H1 (cell line): ENCODE data around the gene BRCA1. TPM values are rescaled to one million over a fixed set of nuclear protein-coding genes. Genes with fewer than 3 reads are reported as not detected.
"Not testable (repeated sequence)": the region's sequence is repeated elsewhere in the genome, so short reads cannot be mapped to it uniquely, and the experiment has no call there.

Experiments used
- CTCF ChIA-PET: fragments of 300-600 bp; sonication (Branson Sonifier 250); formaldehyde crosslinking; loops from one replicate; lab custom pipeline; 2021; ENCODE audit not compliant: partially characterized antibody; lab: Charles Lee
- POLR2A ChIA-PET: fragments of 300-600 bp; sonication (Branson Sonifier 250); formaldehyde crosslinking; loops from one replicate; lab custom pipeline; 2021; ENCODE audit warnings: inconsistent platforms; ENCODE audit not compliant: partially characterized antibody; lab: Charles Lee
- DNase-seq, 2 experiments: peaks; one replicate each; pipeline versions ENCODE4 v3.0.0 to v3.0.0-alpha.2; 2010 to 2022; ENCODE audit warnings: low spot score in 2 of 2, low read depth in 1 of 2, mixed read lengths in 1 of 2
- FAIRE-seq: peaks from 2 replicates; lab custom pipeline; 2011; peaks lifted over from hg19 to GRCh38; lab: Jason Lieb, UNC
- H2AFZ ChIP-seq: 2 replicates; pipeline ENCODE4 v1.8.1; 2012; ENCODE audit warnings: low read length, inconsistent platforms
- H2AK5ac ChIP-seq: 2 replicates; pipeline ENCODE4 v1.6.1; 2013; ENCODE audit warnings: low read depth, low read length
- H2BK120ac ChIP-seq: replicated peaks from 2 replicates; pipeline ENCODE3; 2013; ENCODE audit warnings: low read depth, low read length, inconsistent platforms
- H2BK12ac ChIP-seq: 2 replicates; pipeline ENCODE4 v1.6.1; 2013; ENCODE audit warnings: low read depth, low read length
- H2BK15ac ChIP-seq: 2 replicates; pipeline ENCODE4 v1.6.1; 2013; ENCODE audit warnings: low read length
- H2BK20ac ChIP-seq: 2 replicates; pipeline ENCODE4 v1.6.1; 2013; ENCODE audit warnings: low read length
- H2BK5ac ChIP-seq: 2 replicates; pipeline ENCODE4 v1.6.1; 2013; ENCODE audit warnings: low read depth, low read length
- H3K14ac ChIP-seq: 2 replicates; pipeline ENCODE4 v1.6.1; 2013; ENCODE audit warnings: inconsistent platforms; ENCODE audit not compliant: insufficient read length
- H3K18ac ChIP-seq: 2 replicates; pipeline ENCODE4 v1.6.1; 2013; ENCODE audit warnings: low read length; ENCODE audit errors: extremely low read depth
- H3K23ac ChIP-seq: 2 replicates; pipeline ENCODE4 v1.6.1; 2013; ENCODE audit warnings: inconsistent platforms; ENCODE audit not compliant: insufficient read length
- H3K23me2 ChIP-seq: 2 replicates; pipeline ENCODE4 v1.6.1; 2013; ENCODE audit warnings: low read depth, low read length
- H3K27ac ChIP-seq: 2 replicates; pipeline ENCODE4 v1.6.1; 2011; ENCODE audit warnings: low read depth, low read length, inconsistent platforms
- H3K27me3 ChIP-seq, 4 experiments: replicated peaks in 1 of 4; 1 replicate in 1 of 4; 2 replicates in 3 of 4; pipeline versions ENCODE4 v1.6.1 to v1.8.1; 2011 to 2013; ENCODE audit warnings: low read length in 3 of 4, mild to moderate bottlenecking in 3 of 4, inconsistent platforms in 2 of 4, mixed read lengths in 2 of 4, moderate library complexity in 1 of 4; ENCODE audit not compliant: control insufficient read depth in 3 of 4, insufficient read depth in 3 of 4; ENCODE audit errors: extremely low read depth in 1 of 4
- H3K36me3 ChIP-seq, 4 experiments: 2 replicates each; pipeline versions ENCODE4 v1.6.1 to v1.8.1; 2011 to 2013; ENCODE audit warnings: mild to moderate bottlenecking in 4 of 4, low read length in 3 of 4, moderate library complexity in 2 of 4, control low read depth in 1 of 4, inconsistent platforms in 1 of 4; ENCODE audit not compliant: insufficient read depth in 4 of 4, control insufficient read depth in 2 of 4
- H3K4ac ChIP-seq: replicated peaks from 2 replicates; pipeline ENCODE3; 2013; ENCODE audit warnings: low read length, low read depth, mixed read lengths, inconsistent platforms; ENCODE audit not compliant: insufficient read length
- H3K4me1 ChIP-seq, 4 experiments: replicated peaks in 1 of 4; 1 replicate in 1 of 4; 2 replicates in 3 of 4; pipeline versions ENCODE4 v1.6.1 to v1.8.1; 2011 to 2013; ENCODE audit warnings: low read length in 3 of 4, inconsistent platforms in 2 of 4, mixed read lengths in 1 of 4; ENCODE audit not compliant: insufficient read depth in 4 of 4, control insufficient read depth in 3 of 4
- H3K4me2 ChIP-seq, 2 experiments: 2 replicates each; pipeline versions ENCODE4 v1.6.1 to v1.8.1; 2011 to 2013; ENCODE audit warnings: low read depth in 2 of 2, low read length in 2 of 2, control low read depth in 1 of 2, inconsistent platforms in 1 of 2, mild to moderate bottlenecking in 1 of 2; ENCODE audit not compliant: insufficient read depth in 1 of 2
- H3K4me3 ChIP-seq, 4 experiments: fragments of 200-600, 300-600 bp in 1 of 4; sonication (generic), shearing (Covaris generic), sonication (Bioruptor Twin) in 1 of 4; 2 replicates each; pipeline versions ENCODE4 v1.5.1 to v1.8.1; 2011 to 2016; ENCODE audit warnings: low read length in 4 of 4, low read depth in 3 of 4, control low read depth in 2 of 4, inconsistent platforms in 2 of 4, mild to moderate bottlenecking in 2 of 4, mixed read lengths in 1 of 4, moderate library complexity in 1 of 4; ENCODE audit not compliant: insufficient read depth in 2 of 4; ENCODE audit errors: extremely low read depth in 1 of 4
- H3K56ac ChIP-seq: replicated peaks from 2 replicates; pipeline ENCODE3; 2013; ENCODE audit warnings: low read depth, mild to moderate bottlenecking, mixed read lengths, low read length, inconsistent platforms; ENCODE audit not compliant: insufficient read length
- H3K79me1 ChIP-seq: 2 replicates; pipeline ENCODE4 v1.6.1; 2013; ENCODE audit warnings: low read depth, low read length, control low read depth
- H3K79me2 ChIP-seq, 2 experiments: 2 replicates each; pipeline versions ENCODE4 v1.6.1 to v1.8.1; 2012 to 2013; ENCODE audit warnings: low read length in 2 of 2, mild to moderate bottlenecking in 2 of 2, inconsistent platforms in 1 of 2; ENCODE audit not compliant: insufficient read depth in 2 of 2, control insufficient read depth in 1 of 2
- H3K9ac ChIP-seq, 4 experiments: replicated peaks in 1 of 4; 1 replicate in 1 of 4; 2 replicates in 3 of 4; pipeline versions ENCODE4 v1.6.1 to v1.8.1; 2011 to 2013; ENCODE audit warnings: low read depth in 3 of 4, low read length in 3 of 4, control low read depth in 2 of 4, mild to moderate bottlenecking in 2 of 4, moderate library complexity in 2 of 4, inconsistent platforms in 1 of 4; ENCODE audit errors: extremely low read depth in 1 of 4
- H3K9me3 ChIP-seq, 2 experiments: 2 replicates each; pipeline versions ENCODE4 v1.6.1 to v1.8.1; 2012 to 2013; ENCODE audit warnings: mild to moderate bottlenecking in 2 of 2, moderate library complexity in 2 of 2, control low read depth in 1 of 2, inconsistent platforms in 1 of 2, low read depth in 1 of 2, low read length in 1 of 2, mixed read lengths in 1 of 2; ENCODE audit not compliant: insufficient read depth in 2 of 2
- H4K20me1 ChIP-seq, 2 experiments: replicated peaks in 1 of 2; 2 replicates each; pipeline versions ENCODE3 to v1.8.1; 2011 to 2013; ENCODE audit warnings: inconsistent platforms in 2 of 2, low read length in 2 of 2, mild to moderate bottlenecking in 1 of 2; ENCODE audit not compliant: insufficient read depth in 2 of 2, control insufficient read depth in 1 of 2
- H4K5ac ChIP-seq: 2 replicates; pipeline ENCODE4 v1.6.1; 2013; ENCODE audit warnings: low read length, low read depth, mixed read lengths, inconsistent platforms; ENCODE audit not compliant: insufficient read length
- H4K8ac ChIP-seq: 2 replicates; pipeline ENCODE4 v1.8.0; 2013; ENCODE audit warnings: mild to moderate bottlenecking, moderate library complexity, low read length, inconsistent platforms; ENCODE audit not compliant: insufficient read depth; ENCODE audit errors: extremely low read depth
- H4K91ac ChIP-seq: replicated peaks from 2 replicates; pipeline ENCODE3; 2013; ENCODE audit warnings: low read length, mixed read lengths, inconsistent platforms; ENCODE audit not compliant: insufficient read length
- WGBS, 2 experiments: shearing (Covaris generic) in 1 of 2; methylation state at CpG; one replicate each; pipeline versions ENCODE4 v1.1.6 to v1.1.7; 2013 to 2015; ENCODE audit warnings: low lambda C conversion rate in 2 of 2, mixed read lengths in 2 of 2, inconsistent platforms in 1 of 2, low coverage in 1 of 2, missing lambda C conversion rate in 1 of 2; ENCODE audit not compliant: insufficient replicate concordance in 2 of 2, insufficient coverage in 1 of 2, insufficient read length in 1 of 2; ENCODE audit errors: extremely low coverage in 1 of 2, missing lambda C conversion rate in 1 of 2; 5-methylcytosine and 5-hydroxymethylcytosine counted together
- polyA plus RNA-seq, 7 experiments: library from polyadenylated mRNA; depleted of rRNA in 3 of 7; stranded (reverse) in 5 of 7; unstranded in 2 of 7; fragments of >200 nt in 5 of 7; fragments of 200-250 nt in 2 of 7; gene quantifications; 1 replicate in 5 of 7; 2 replicates in 1 of 7; 4 replicates in 1 of 7; pipeline versions ENCODE4 v1.2.1 to v1.2.3, GENCODE V29; 2011 to 2013; ENCODE audit warnings: missing spikeins in 2 of 7, mixed read lengths in 2 of 7
- total RNA-seq: library from RNA; stranded (reverse); fragmentation: NEBNext Ultra II Directional; extraction: Animal tissue kit (Norgen Biotek cat#: 25700); gene quantifications from 2 replicates; pipeline ENCODE4 v1.2.1, GENCODE V29; 2021

Gene BRCA1
- total and polyA plus RNA-seq, 2 of the 8 experiments (the other 6 are each of a cell fraction or from before 2014, with no cell fraction given) = 30.7 to 39.2 TPM

DNA sequence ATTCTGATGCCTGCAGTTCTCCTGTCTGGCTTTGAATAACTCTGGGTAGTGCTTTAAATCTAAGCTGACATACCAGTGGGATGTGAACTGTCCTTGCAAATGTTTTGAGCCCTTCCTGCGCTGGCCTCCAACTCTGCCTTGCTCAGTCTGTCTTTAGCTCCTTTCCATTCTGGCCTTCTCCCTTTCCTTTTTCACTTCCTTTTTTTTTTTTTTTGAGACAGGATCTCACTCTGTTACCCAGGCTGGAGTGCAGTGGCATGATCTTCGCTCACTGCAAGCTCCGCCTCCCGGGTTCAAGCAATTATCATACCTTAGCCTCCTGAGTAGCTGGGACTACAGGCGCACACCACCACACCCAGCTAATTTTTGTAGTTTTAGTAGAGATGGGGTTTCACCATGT is 8.3 kb upstream of the BRCA1 start:
- H4K91ac ChIP-seq, H3K27ac ChIP-seq, H3K18ac ChIP-seq, H3K4me3 ChIP-seq, H2BK20ac ChIP-seq, H3K4ac ChIP-seq, H2BK12ac ChIP-seq, H3K27me3 ChIP-seq, H2AFZ ChIP-seq, H3K4me1 ChIP-seq, H2BK120ac ChIP-seq, H4K20me1 ChIP-seq, H3K79me2 ChIP-seq, H3K56ac ChIP-seq, FAIRE-seq, H3K23me2 ChIP-seq, H2BK15ac ChIP-seq, H3K9me3 ChIP-seq, H2AK5ac ChIP-seq, H3K79me1 ChIP-seq, H2BK5ac ChIP-seq, H3K14ac ChIP-seq, DNase-seq, H3K23ac ChIP-seq, H3K4me2 ChIP-seq, H3K9ac ChIP-seq, H4K8ac ChIP-seq, H4K5ac ChIP-seq: not testable (repeated sequence)
- H3K36me3 ChIP-seq = peaks cover 0 to 20% (median 2%) of the 10 kb centered on the region in 4 experiments; a peak in 4 of 8 replicates
- CTCF ChIA-PET = interaction anchor here (0.9 to 1.7 kb wide), 4 partner anchors 17 to 265 kb away, joined by 3 read pairs; partner anchors contain the start of genes ARL4D and VAT1
- WGBS, 2 experiments = 98% methylated on average over 5 of the region's 5 CpGs; no CpG with 5 or more reads in 1 of the 2 experiments
- POLR2A ChIA-PET = interaction anchor here (1.1 to 2.1 kb wide), 2 partner anchors 9 to 182 kb away, joined by 4 to 10 read pairs; partner anchors contain the start of gene BRCA1
